Breast epithelium (tissue), 3 donors: ENCODE data around the gene GAS6.

Experiments used
- CTCF ChIP-seq, 3 donors: fragments of 450-650 bp; IDR thresholded peaks; one replicate each; pipeline ENCODE4 v1.5.1; 2016 to 2017; ENCODE audit warnings: antibody characterized with exemption in 3 of 3, mild to moderate bottlenecking in 3 of 3, moderate library complexity in 3 of 3
- POLR2A ChIP-seq: fragments of 450-650 bp; IDR thresholded peaks from one replicate; pipeline ENCODE4 v1.6.1; 2016; ENCODE audit warnings: antibody characterized with exemption, mild to moderate bottlenecking, moderate library complexity

GRCh38 chr13:113791226-113791625 is 72.7 kb downstream of the GAS6 start:
- TF ChIP-seq CTCF (IDR thresholded peaks at IDR 0.05) (no peak), POLR2A (no peak)
